Epidermal melanocyte (primary cell): ENCODE data around the gene JTB.

Source experiments
- DNase-seq: peaks from one replicate; pipeline ENCODE4 v3.0.0; 2011; ENCODE audit warnings: low spot score; ENCODE audit not compliant: insufficient read length

The JTB gene

DNA sequence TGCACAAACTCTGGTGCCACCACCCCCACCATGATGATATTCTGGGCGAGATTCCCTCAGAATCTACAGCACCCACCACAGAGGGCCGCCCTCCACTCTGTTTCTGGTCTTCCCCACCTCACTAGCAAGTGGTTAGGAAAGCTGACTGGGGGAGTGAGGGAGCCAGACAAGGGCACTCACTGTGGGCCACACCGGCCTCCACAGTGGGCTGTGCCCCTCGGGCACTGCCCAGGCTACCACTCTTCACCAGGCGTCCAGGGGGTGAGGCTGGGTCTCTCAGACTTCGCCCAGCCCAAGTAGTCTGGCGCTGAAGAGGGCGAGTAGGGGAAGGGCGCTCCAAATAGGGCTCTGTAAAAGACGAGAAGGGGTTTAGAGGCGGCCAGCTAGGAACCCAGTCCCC, 43.5 kb downstream of the JTB start:
- DNase-seq, result no peak

DNA sequence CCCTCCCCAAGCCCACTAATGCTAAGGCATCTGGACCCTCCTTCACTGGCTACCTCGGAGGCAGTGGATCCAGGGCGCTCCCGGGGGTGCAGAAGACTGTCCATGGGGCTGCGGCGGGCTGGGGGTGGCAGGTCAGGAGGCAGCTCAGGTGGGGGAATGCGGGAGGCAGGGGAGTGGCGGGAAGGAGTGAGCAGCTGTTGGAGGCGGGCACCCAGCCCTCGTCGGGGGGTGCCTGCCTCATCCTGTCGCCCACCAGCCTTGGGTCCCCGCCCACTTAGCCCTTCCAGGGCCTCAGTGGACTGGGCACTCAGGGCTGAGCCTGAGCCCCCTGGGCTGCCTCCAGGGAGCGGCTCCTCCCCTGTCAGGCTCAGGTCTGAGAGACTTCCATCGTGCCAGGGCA, 44.0 kb downstream of the JTB start:
- DNase-seq, result no peak

DNA sequence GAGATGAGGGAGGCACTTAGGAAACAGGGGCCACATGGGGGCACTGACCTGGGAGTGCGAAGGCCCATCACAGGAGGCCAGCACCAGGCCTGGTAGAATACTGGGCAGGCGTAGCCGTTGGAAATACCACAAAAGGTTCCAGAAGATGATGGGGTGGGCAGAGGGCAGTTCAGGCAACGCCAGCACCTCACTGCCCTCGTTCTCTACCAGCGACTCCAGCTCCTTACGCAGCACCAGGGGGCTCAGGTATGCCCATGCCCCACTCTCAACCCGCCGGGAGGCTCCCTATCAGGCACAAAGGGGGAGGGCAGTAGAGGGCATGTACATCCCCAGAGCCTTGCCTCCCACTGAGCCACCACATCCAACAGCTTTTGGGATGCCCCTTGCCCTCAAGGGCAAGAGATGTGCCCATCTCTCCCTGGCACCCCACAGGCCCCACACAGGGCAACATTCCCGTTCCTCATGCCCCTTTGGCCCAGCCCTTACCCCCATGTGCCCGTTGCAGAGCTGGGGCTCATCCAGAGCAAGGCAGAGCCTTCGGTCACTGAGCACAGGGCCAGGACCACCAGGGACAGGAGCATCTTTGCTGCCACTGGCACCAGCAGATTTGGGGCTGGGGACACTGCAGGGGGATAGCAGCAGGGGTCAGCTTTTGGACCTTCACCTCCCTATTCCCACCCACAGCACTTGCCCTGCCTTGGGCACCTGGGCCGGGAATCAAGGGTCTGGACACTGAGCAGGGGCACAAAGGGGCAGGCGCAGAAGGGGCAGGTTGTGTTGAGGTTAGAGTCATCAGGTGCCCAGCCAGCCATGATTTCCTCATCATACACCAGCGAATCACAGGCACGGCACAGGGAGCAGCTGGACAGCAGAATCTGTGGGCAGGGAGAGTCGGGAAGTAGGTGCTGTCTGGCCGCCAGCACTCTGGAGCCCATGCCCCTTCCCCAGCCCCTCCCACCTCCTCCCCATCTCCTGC, 45.0 kb downstream of the JTB start:
- peak; percentile 3 for DNase-seq

DNA sequence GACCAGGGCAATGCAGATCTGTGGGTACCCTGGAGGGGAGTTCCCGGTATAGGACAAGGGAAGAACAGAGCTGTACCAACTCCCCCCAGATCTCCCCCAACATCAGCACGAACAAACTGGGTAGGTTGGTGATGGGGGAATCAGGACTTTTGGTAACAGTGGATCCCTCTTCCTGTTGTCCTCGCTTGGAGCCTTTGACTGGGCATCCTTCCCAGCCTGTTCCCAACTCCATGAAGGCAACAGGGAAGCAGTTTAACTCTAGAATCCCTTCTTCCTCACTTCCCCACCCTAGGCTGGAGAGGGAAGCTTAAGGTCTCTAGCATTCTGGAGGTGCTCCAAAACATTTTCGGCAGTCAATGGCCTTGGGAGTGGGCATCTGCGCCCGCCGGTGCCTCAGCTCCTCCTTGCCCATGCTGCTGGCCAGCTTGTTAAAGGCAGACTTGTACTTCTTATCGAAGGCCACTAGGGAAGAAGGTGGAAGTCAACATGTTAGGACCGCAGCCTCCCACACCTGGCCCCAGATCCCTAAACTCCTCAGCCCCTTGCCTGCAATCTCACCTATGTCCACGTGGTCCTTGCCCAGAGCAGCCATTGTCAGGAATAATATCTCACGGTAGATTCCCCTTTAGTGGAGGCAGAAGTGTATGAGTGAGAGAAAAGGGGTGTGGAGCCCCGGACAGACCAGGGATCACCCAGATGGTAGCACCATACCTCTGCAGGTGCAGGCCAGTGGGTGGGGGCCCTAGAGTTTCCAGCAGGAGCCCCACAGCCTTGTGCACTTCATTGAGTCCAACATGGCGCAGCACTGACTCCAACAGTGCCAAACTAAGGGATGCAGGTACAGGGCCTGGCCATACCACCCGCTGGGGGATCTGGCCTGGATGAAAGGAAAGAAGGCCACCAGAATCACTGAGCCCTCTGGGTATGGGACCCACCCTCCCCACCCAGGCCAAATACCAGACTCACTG, 47.2 kb downstream of the JTB start:
- DNase-seq, result no peak

DNA sequence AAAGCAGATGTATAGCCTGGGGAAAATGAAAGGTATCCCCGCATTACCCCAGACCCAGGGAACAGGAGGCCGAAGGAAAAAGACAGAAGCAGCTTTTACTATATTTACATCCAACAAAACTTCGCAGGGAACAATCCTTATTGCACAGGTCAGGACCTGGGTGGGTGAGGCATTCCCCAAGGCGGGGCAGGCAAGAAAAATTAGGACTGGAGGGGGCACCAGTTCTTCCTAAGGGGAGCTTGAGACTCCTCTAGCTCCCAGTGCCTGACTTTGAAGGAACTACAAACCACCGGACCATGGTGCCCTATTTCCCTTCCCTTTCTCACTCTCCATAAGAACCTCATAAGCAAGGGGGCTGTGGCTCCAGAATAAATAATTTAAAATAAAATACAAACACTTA, 48.0 kb downstream of the JTB start:
- no peak for DNase-seq

DNA sequence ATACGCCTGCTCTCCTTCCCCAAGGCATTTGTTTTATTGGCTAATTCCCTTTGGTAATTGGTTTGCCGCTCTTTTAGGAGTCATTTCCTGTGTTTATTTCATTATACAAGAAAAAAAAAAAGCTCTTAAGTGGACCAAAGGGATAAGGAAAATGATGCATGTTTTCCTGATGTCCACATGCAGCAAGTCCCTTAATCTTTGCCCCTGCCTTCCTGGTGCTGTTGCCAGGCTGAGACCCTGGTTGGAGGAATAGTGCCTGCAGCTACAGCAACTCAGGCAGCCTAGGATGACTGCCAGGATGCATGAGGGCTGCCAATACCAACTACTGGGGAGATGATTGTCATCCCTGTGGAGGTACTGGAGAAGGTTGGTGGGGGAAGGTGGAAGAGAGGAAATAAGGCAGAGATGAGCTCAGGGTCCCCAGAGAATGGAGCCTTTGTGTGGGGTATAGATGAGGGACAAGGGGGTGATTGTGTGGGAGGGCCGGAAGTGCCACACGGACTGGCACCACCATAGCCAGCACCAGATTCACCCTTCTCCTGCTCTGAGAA, 48.6 kb downstream of the JTB start:
- DNase-seq, result peak; percentile 80

DNA sequence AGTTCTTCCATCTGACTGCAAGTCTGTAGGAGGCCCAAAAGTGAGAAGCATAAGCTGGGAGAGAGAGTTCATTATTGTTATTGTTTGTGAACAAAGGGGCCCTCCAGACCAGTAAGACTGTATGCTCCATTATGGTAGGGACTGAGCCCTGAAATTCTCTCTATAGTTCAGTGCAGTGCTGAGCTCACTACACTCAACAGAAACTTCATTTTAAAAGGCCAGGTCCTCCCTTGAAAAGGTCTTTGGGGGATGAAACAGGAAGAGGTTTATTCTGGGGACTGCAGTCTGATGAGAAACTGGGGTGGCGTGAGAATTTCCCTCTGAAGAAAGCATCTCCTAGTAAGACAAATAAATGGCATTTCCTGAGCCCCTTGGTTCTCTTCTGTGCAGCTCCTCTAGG, 49.2 kb downstream of the JTB start:
- DNase-seq, result no peak

DNA sequence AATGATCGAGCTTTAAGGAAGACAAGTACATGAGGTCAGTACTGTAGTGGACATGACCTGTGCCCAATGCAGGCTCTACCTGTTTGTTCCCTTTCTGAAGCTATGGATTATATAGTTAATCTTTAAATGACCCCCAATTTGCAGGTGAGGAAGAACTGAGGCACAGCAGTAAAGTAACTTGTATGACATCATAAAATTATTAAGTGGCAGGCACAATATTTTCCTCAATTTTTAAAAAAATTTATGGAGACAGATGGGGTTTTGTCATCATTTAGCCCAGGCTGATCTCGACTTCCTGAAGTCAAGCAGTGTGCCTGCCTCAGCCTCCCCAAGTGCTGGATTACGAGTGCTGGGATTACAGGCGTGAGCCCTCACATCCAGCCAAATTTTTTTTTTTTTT, 51.1 kb downstream of the JTB start:
- DNase-seq, result no peak
